Small intestine (tissue), 7 donors: ENCODE data around the gene HYKK. TPM values are rescaled to one million over a fixed set of nuclear protein-coding genes. Genes with fewer than 3 reads are reported as not detected.
"Not testable (repeated sequence)": the region's sequence is repeated elsewhere in the genome, so short reads cannot be mapped to it uniquely, and the experiment has no call there.

Source experiments
- DNase-seq, 2 donors: peaks; one replicate each; pipeline versions ENCODE4 v3.0.0 to v3.0.0-alpha.2; 2013
- FAIRE-seq: peaks from 2 replicates; lab custom pipeline; 2012; peaks lifted over from hg19 to GRCh38; lab: Jason Lieb, UNC
- H3K27ac ChIP-seq, 3 donors: one replicate each; pipeline ENCODE4 v1.5.1; 2013; ENCODE audit warnings: low read length in 2 of 3, mild to moderate bottlenecking in 2 of 3, control low read depth in 1 of 3, inconsistent platforms in 1 of 3, low read depth in 1 of 3, moderate library complexity in 1 of 3
- H3K27me3 ChIP-seq, 3 donors: one replicate each; pipeline ENCODE4 v1.6.1; 2013; ENCODE audit warnings: low read length in 3 of 3, inconsistent platforms in 1 of 3; ENCODE audit not compliant: control insufficient read depth in 3 of 3, insufficient read depth in 3 of 3
- H3K36me3 ChIP-seq, 3 donors: one replicate each; pipeline ENCODE4 v1.6.1; 2013; ENCODE audit warnings: low read length in 3 of 3, inconsistent platforms in 1 of 3, low read depth in 1 of 3, mild to moderate bottlenecking in 1 of 3, moderate library complexity in 1 of 3; ENCODE audit not compliant: control insufficient read depth in 3 of 3, insufficient read depth in 2 of 3
- H3K4me1 ChIP-seq, 3 donors: one replicate each; pipeline ENCODE4 v1.6.1; 2013; ENCODE audit warnings: low read length in 2 of 3, inconsistent platforms in 1 of 3, low read depth in 1 of 3, mild to moderate bottlenecking in 1 of 3, moderate library complexity in 1 of 3; ENCODE audit not compliant: control insufficient read depth in 3 of 3, insufficient read depth in 2 of 3
- H3K4me3 ChIP-seq, 3 donors: one replicate each; pipeline ENCODE4 v1.5.1; 2013; ENCODE audit warnings: low read length in 3 of 3, control low read depth in 1 of 3, inconsistent platforms in 1 of 3, low read depth in 1 of 3, mild to moderate bottlenecking in 1 of 3, moderate library complexity in 1 of 3
- H3K9me3 ChIP-seq, 2 donors: one replicate each; pipeline ENCODE4 v1.6.1; 2013; ENCODE audit warnings: low read depth in 1 of 2, low read length in 1 of 2; ENCODE audit not compliant: control insufficient read depth in 2 of 2, insufficient read depth in 1 of 2
- WGBS, 3 donors: extraction: QIAGEN DNeasy Blood & Tissue Kit; methylation state at CpG; one replicate each; pipeline ENCODE4 v1.1.7; 2013; 5-methylcytosine and 5-hydroxymethylcytosine counted together
- polyA plus RNA-seq, 4 donors: library from polyadenylated mRNA; stranded (reverse) in 3 of 4; unstranded in 1 of 4; fragments of 200-250 nt in 3 of 4; fragments of 120-200 nt in 1 of 4; gene quantifications; one replicate each; pipeline versions ENCODE4 v1.2.1 to v1.2.3, GENCODE V29; 2013
- donor health status: healthy with polysubstance abuse.
- donor health status: control.
- donor health status: control.
- donor health status: Bipolar disorder and iron deficiency.
- donor health status: healthy.

Gene HYKK
- polyA plus RNA-seq, 4 donors: 6.8 to 12.4 (median 9.8) TPM

DNA sequence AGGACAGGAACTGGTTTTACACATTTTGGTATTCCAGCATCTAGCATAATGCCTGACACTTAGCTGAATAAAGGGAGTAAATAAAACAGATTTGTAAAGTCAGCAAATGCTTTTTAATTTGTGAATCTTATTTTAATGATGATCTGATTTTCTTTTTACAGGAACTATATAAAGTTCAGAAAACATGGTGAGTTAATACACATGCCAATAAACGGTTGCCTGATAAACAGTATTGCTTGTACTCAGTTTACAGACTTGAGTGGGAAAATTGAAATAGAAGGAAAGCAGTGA lies 34.3 kb downstream of the HYKK start:
- peak overlapping the region; percentile 83 to 94 (median 92) for H3K4me3 ChIP-seq
- peaks cover 0 to 2% (median 2%) of the 10 kb centered on the region in 3 donors for H3K4me1 ChIP-seq
- H3K36me3 ChIP-seq: peaks cover 8 to 19% (median 12%) of the 10 kb centered on the region in 3 donors
- no peaks in the 10 kb centered on the region for H3K9me3 ChIP-seq
- H3K27ac ChIP-seq: peak overlapping the region in 2 of 3 donors; percentile 9 to 13
- WGBS, 3 donors: 2 to 21% (median 8%) methylated on average over 1 of the region's 1 CpG
- no peaks in the 10 kb centered on the region for H3K27me3 ChIP-seq
- DNase-seq (no peak), FAIRE-seq (no peak)

DNA sequence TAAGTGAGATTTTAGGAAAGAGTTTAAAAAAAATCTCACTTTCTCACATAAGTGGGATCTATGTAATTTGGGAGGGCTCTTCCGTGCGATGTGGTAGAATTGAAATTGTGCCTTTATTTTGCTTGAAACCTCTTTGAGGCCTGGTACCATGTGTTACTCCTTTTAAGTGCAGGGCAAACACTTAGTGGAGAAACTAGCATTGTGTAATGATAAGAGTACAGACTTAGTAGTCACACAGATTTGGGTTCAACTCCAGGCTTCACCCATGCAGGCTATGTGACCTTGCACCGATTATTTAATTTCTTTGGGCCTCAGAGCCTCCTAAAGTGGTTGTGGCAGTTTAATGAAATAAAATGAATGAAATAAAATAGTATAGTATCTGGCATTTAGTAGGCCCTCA lies 35.3 kb downstream of the HYKK start:
- H3K4me1 ChIP-seq: peaks cover 0 to 2% (median 2%) of the 10 kb centered on the region in 3 donors
- peaks cover 9 to 25% (median 16%) of the 10 kb centered on the region in 3 donors for H3K36me3 ChIP-seq
- FAIRE-seq (no peak), DNase-seq (no peak)
- H3K9me3 ChIP-seq: no peaks in the 10 kb centered on the region
- 91 to 95% (median 93%) methylated on average over 3 of the region's 3 CpGs for WGBS, 3 donors
- H3K27ac ChIP-seq: no peak overlapping the region
- no peak overlapping the region for H3K4me3 ChIP-seq
- no peaks in the 10 kb centered on the region for H3K27me3 ChIP-seq

DNA sequence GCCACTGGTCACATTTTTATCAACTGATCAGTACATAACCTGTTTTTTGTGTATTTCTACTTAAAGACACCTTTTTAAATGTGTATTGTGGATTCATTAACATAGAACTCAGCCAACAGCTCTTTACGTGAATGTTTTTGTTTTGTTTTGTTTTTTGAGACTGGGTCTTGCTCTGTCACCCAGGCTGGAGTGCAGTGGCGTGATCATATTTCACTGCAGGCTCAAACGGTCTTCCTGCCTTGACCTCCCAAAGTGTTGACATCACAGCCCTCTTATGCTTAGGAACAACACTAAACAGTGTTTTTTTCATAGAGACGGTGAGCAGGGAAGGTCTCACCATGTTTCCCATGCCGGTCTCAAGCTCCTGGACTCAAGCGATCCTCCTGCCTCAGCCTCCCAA lies 42.8 kb downstream of the HYKK start:
- Histone ChIP-seq H3K27ac (no peak overlapping the region), H3K4me3 (no peak overlapping the region), H3K4me1 (no peaks in the 10 kb centered on the region), H3K36me3 (peaks cover 19 to 27% (median 24%) of the 10 kb centered on the region in 3 donors), H3K27me3 (no peaks in the 10 kb centered on the region), H3K9me3 (no peaks in the 10 kb centered on the region)
- WGBS, 3 donors: 78 to 90% (median 85%) methylated on average over 6 of the region's 6 CpGs
- DNase-seq (no peak), FAIRE-seq (no peak)

DNA sequence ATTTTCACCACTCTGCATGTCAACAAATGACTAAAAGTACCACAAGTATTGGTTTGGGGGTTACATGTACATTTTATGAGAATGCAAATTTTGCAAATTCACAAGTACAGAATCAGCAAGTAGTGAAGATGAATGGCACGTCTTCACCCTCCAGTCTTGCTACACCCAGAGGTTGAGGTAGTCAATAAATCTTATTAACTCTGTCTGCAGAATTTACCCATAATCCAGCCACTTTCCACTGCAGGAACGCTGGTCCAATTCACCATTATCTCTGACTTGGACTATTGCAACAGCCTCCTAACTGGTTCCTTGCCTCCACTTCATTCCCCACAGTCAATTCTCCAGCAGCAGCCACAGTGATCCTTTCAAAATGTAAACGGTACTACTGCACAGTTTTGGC lies 43.4 kb downstream of the HYKK start:
- Histone ChIP-seq H3K9me3 (no peaks in the 10 kb centered on the region), H3K27ac (no peak overlapping the region), H3K27me3 (no peaks in the 10 kb centered on the region), H3K36me3 (peaks cover 19 to 27% (median 20%) of the 10 kb centered on the region in 3 donors), H3K4me3 (no peak overlapping the region), H3K4me1 (no peaks in the 10 kb centered on the region)
- no peak for FAIRE-seq
- WGBS, 3 donors: 61 to 73% (median 67%) methylated on average over 3 of the region's 3 CpGs
- DNase-seq: no peak

DNA sequence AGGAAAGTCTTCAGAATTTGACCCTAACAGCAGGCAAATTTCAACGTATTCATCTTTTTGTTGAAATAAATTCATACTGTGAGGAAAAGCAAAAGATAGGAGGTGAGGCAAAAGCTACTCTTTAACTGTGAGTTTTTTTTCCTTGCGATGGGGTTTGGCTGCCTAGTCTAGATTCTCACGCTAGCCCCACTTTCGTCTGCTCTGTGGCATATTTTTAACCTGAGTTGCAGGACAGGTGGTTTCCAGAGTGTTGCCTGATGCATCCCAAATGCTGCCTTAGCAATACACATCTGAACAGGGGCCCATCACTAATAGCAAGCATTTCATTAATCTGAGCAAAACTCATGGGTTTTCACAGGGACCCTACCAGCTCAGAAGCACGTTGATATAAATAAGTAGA lies 44.5 kb downstream of the HYKK start:
- Histone ChIP-seq H3K4me3 (no peak overlapping the region), H3K27me3 (no peaks in the 10 kb centered on the region), H3K36me3 (peaks cover 14 to 18% (median 17%) of the 10 kb centered on the region in 3 donors), H3K27ac (no peak overlapping the region), H3K4me1 (no peaks in the 10 kb centered on the region), H3K9me3 (no peaks in the 10 kb centered on the region)
- WGBS, 3 donors: 89 to 92% (median 90%) methylated on average over 5 of the region's 5 CpGs
- DNase-seq: no peak
- FAIRE-seq: no peak

DNA sequence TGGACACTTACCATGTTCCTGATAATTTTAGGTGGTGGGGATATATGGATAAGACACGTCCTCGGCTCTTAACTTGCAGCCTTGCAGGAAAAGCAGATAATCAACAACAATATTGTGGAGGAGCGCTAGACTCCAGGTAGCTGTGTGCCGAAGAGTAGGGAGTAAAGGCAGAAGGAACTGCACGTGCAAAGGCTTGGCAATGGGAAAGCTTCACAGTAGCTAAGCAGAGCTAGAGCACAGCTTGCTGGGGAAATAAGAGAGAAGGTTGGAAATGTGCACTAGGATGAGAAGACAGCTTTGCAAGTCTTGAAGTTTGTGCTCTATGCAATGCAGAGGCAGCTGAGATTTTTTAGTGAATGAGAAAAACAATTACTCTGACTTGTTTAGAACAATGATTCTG lies 45.2 kb downstream of the HYKK start:
- DNase-seq (no peak), FAIRE-seq (no peak)
- Histone ChIP-seq H3K27me3 (no peaks in the 10 kb centered on the region), H3K9me3 (no peaks in the 10 kb centered on the region), H3K27ac (no peak overlapping the region), H3K4me3 (no peak overlapping the region), H3K4me1 (no peaks in the 10 kb centered on the region), H3K36me3 (peaks cover 12 to 16% (median 14%) of the 10 kb centered on the region in 3 donors)
- 72 to 85% (median 75%) methylated on average over 5 of the region's 5 CpGs for WGBS, 3 donors

DNA sequence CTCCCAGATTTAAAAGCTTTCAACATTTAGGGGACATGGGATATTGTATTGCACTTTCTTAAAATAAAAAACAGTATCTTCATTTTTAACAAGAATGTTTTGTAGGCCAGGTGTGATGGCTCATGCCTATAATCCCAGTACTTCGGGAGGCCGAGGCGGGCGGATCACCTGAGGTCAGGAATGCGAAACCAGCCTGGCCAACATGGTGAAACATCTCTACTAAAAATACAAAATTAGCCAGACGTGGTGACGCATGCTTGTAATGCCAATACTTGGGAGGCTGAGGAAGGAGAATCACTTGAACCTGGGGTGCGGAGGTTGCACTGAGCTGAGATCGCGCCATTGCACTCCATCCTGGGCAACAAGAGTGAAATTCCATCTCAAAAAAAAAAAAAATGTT lies 52.8 kb downstream of the HYKK start:
- not testable (repeated sequence) for FAIRE-seq, DNase-seq, H3K27ac ChIP-seq, H3K4me1 ChIP-seq, H3K4me3 ChIP-seq, H3K36me3 ChIP-seq, H3K9me3 ChIP-seq
- H3K27me3 ChIP-seq: peaks cover 0 to 18% (median 0%) of the 10 kb centered on the region in 3 donors
- 93 to 99% (median 96%) methylated on average over 10 of the region's 10 CpGs for WGBS, 3 donors

DNA sequence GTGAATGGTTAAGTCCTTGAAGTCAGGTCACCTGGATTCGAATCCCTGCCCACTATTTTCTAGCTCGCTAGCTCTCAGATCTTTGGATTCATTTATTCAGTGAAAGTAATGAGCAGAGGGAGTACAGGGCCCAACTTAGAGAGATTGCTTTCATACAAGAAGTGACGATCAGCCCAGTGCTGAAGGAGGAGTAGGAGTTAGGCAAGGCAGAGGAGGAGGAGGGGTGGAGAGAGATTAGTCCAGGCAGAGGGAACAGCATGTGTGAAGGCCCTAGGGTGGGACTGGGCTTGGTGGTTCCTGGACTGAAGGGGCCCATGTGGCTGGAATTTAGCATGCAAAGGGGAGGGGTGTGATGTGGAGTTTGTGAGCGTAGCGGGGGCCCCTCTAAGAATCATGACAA lies 54.1 kb downstream of the HYKK start:
- WGBS, 3 donors: 87 to 92% (median 90%) methylated on average over 5 of the region's 5 CpGs
- Histone ChIP-seq H3K36me3 (no peaks in the 10 kb centered on the region), H3K4me1 (no peaks in the 10 kb centered on the region), H3K27ac (no peak overlapping the region), H3K4me3 (no peak overlapping the region), H3K9me3 (no peaks in the 10 kb centered on the region), H3K27me3 (peaks cover 0 to 24% (median 0%) of the 10 kb centered on the region in 3 donors)
- DNase-seq: no peak
- no peak for FAIRE-seq

DNA sequence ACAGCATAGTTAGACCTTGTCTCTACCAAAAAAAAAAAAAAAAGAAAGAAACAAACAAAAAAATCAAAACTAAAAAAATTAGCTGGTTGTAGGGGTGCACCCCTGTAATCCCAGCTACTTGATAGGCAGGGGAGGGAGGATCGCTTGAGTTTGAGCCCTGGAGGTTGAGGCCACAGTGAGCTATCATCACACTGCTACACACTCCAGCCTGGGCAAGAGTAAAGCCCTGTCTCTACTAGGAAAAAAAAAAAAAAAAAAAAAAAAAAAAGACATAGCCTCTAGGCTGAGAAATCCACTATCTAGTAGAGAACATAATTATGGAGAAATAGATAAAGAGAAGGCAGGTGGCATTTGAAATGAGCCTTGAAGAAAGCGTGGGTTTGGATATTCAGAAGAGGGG lies 55.7 kb downstream of the HYKK start:
- no peak for DNase-seq
- Histone ChIP-seq H3K36me3 (no peaks in the 10 kb centered on the region), H3K4me3 (no peak overlapping the region), H3K27me3 (peaks cover 0 to 24% (median 0%) of the 10 kb centered on the region in 3 donors), H3K9me3 (no peaks in the 10 kb centered on the region), H3K27ac (no peak overlapping the region), H3K4me1 (no peaks in the 10 kb centered on the region)
- WGBS, 3 donors: 67 to 87% (median 79%) methylated on average over 2 of the region's 2 CpGs
- FAIRE-seq: no peak
